ENCODE results near the gene TBC1D1. TPM values are rescaled to one million over a fixed set of nuclear protein-coding genes. Genes with fewer than 3 reads are reported as not detected.

The TBC1D1 gene
- total and polyA plus RNA-seq, 2 donors (not counting 3 experiments of a cell fraction or from before 2014, with no cell fraction given): 63.5 to 116 TPM

DNA sequence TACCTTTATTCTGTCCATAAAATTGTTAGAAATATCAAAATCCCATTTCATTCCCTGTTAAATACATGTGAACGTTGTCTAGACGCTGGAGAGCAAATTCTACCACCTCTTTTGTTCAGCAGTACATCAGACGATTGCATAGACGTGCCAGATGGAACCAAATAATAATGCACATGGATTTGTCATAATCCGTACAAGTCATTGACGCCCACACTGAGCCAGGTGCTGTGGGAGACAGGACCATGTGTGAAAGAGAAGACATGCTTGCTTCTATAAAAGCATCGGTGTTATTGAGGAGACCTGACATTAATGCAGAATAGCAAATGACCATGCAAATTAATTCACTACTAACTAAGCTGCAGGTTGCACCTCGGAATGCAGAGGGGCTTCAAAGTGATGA is 244.3 kb downstream of the TBC1D1 start:
- no peak for TF ChIP-seq POLR2A (IDR thresholded peaks at IDR 0.05; ENCODE audit: low read depth, low read length)
- no peak for TF ChIP-seq MYC (IDR thresholded peaks at IDR 0.05; ENCODE audit: low read depth, low read length)
- TF ChIP-seq GATA2 (IDR thresholded peaks at IDR 0.05; ENCODE audit: insufficient read depth, insufficient read length, low read depth, low read length): no peak
- TF ChIP-seq, protein P1, sequence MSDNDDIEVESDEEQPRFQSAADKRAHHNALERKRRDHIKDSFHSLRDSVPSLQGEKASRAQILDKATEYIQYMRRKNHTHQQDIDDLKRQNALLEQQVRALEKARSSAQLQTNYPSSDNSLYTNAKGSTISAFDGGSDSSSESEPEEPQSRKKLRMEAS (IDR thresholded peaks at IDR 0.05; ENCODE audit: insufficient read depth, insufficient read length): no peak
- no peak for TF ChIP-seq JUN (IDR thresholded peaks at IDR 0.05; ENCODE audit: borderline replicate concordance, insufficient read depth, insufficient read length, low read depth)
- Histone ChIP-seq H3K36me3 (ENCODE audit: control insufficient read depth in 2 of 2, extremely low read depth in 1 of 2, insufficient read depth in 2 of 2, low read length in 2 of 2) (peaks cover 7% of the 10 kb centered on the region in 2 experiments), H2AFZ (ENCODE audit: low read depth, low read length) (no peak overlapping the region), H3K9me1 (replicated peaks; ENCODE audit: control insufficient read depth, extremely low read depth, insufficient read depth, low read length) (no peaks in the 10 kb centered on the region), H3K9ac (replicated peaks; ENCODE audit: extremely low read depth, insufficient read depth, low read length) (no peak overlapping the region), H4K20me1 (replicated peaks; ENCODE audit: control insufficient read depth, extremely low read depth, insufficient read depth, low read length) (no peaks in the 10 kb centered on the region), H3K9me3 (replicated peaks; ENCODE audit: control insufficient read depth, insufficient read depth, low read length) (no peaks in the 10 kb centered on the region), H3K4me3 (replicated peaks in 1 of 3; ENCODE audit: insufficient read depth in 1 of 3, low read depth in 1 of 3, low read length in 3 of 3) (no peak overlapping the region), H3K27me3 (ENCODE audit: control insufficient read depth in 2 of 2, insufficient read depth in 2 of 2, low read length in 2 of 2) (no peaks in the 10 kb centered on the region), H3K4me2 (ENCODE audit: insufficient read depth, low read length) (no peak overlapping the region), H3K79me2 (ENCODE audit: control insufficient read depth, insufficient read depth, low read length) (no peaks in the 10 kb centered on the region), H3K4me1 (ENCODE audit: control insufficient read depth, extremely low read depth, insufficient read depth, low read length) (peaks cover 10% of the 10 kb centered on the region), H3K27ac (ENCODE audit: insufficient read depth, low read depth, low read length) (no peak overlapping the region)
- dilution Hi-C loops (cut with MboI; ENCODE audit: extremely low pct_ligation_motif_present, low sequenced_read_pairs) (no loop called here), intact Hi-C loops (cut with micrococcal nuclease) (no loop called here)
- POLR2A ChIA-PET: no interaction called here
- DNase-seq (ENCODE audit: low read depth, low spot score) (no peak), FAIRE-seq (no peak)
- CTCF ChIA-PET: interaction anchor here (1.5 to 1.9 kb wide), 2 partner anchors 15 to 44 kb away, joined by 3 to 4 read pairs; no protein-coding TSS in a partner anchor
- BruUV-seq (replicated peaks): no TSS peak

DNA sequence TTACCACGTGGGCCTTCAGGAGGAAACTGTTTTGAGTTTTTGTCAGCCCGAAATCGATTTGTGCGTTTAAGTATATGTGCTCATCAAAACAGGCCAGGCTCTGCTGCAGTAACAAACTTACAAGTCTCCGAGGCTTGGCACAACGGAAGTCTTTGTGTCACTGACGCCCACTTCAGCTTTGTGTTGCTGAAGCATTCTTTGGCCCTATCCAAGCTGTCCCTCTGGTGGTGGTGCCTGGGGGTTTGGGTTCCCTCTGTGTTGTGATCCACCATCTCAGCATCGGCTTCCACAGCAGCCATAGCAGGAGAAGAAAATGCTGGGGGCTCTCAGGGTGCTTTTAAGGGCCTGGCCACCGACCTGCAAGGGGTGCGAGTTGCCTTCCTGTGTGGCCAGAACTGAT is 245.7 kb downstream of the TBC1D1 start:
- Histone ChIP-seq H4K20me1 (replicated peaks; ENCODE audit: control insufficient read depth, extremely low read depth, insufficient read depth, low read length) (no peaks in the 10 kb centered on the region), H3K36me3 (ENCODE audit: control insufficient read depth in 2 of 2, extremely low read depth in 1 of 2, insufficient read depth in 2 of 2, low read length in 2 of 2) (peaks cover 7% of the 10 kb centered on the region in 2 experiments), H3K4me1 (ENCODE audit: control insufficient read depth, extremely low read depth, insufficient read depth, low read length) (peaks cover 10% of the 10 kb centered on the region), H3K9ac (replicated peaks; ENCODE audit: extremely low read depth, insufficient read depth, low read length) (no peak overlapping the region), H3K9me1 (replicated peaks; ENCODE audit: control insufficient read depth, extremely low read depth, insufficient read depth, low read length) (no peaks in the 10 kb centered on the region), H3K4me3 (replicated peaks in 1 of 3; ENCODE audit: insufficient read depth in 1 of 3, low read depth in 1 of 3, low read length in 3 of 3) (no peak overlapping the region), H3K4me2 (ENCODE audit: insufficient read depth, low read length) (no peak overlapping the region), H3K27me3 (ENCODE audit: control insufficient read depth in 2 of 2, insufficient read depth in 2 of 2, low read length in 2 of 2) (no peaks in the 10 kb centered on the region), H3K9me3 (replicated peaks; ENCODE audit: control insufficient read depth, insufficient read depth, low read length) (no peaks in the 10 kb centered on the region), H3K27ac (ENCODE audit: insufficient read depth, low read depth, low read length) (no peak overlapping the region), H2AFZ (ENCODE audit: low read depth, low read length) (no peak overlapping the region), H3K79me2 (ENCODE audit: control insufficient read depth, insufficient read depth, low read length) (no peaks in the 10 kb centered on the region)
- TF ChIP-seq, protein P2, sequence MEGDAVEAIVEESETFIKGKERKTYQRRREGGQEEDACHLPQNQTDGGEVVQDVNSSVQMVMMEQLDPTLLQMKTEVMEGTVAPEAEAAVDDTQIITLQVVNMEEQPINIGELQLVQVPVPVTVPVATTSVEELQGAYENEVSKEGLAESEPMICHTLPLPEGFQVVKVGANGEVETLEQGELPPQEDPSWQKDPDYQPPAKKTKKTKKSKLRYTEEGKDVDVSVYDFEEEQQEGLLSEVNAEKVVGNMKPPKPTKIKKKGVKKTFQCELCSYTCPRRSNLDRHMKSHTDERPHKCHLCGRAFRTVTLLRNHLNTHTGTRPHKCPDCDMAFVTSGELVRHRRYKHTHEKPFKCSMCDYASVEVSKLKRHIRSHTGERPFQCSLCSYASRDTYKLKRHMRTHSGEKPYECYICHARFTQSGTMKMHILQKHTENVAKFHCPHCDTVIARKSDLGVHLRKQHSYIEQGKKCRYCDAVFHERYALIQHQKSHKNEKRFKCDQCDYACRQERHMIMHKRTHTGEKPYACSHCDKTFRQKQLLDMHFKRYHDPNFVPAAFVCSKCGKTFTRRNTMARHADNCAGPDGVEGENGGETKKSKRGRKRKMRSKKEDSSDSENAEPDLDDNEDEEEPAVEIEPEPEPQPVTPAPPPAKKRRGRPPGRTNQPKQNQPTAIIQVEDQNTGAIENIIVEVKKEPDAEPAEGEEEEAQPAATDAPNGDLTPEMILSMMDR (IDR thresholded peaks at IDR 0.05; ENCODE audit: extremely low read depth in 1 of 2, insufficient read depth in 1 of 2, low read depth in 1 of 2, low read length in 2 of 2): no peak
- TF ChIP-seq MYC (IDR thresholded peaks at IDR 0.05; ENCODE audit: low read depth, low read length): no peak
- TF ChIP-seq FOS (IDR thresholded peaks at IDR 0.05; ENCODE audit: borderline replicate concordance, insufficient read depth, low read length): no peak
- TF ChIP-seq JUN (IDR thresholded peaks at IDR 0.05; ENCODE audit: borderline replicate concordance, insufficient read depth, insufficient read length, low read depth): no peak
- TF ChIP-seq EZH2 (IDR thresholded peaks at IDR 0.05; ENCODE audit: borderline replicate concordance, low read depth, low read length, severe bottlenecking): no peak
- dilution Hi-C loops (cut with MboI; ENCODE audit: extremely low pct_ligation_motif_present, low sequenced_read_pairs) (no loop called here), intact Hi-C loops (cut with micrococcal nuclease) (no loop called here)
- ChIA-PET CTCF (interaction anchor here (0.6 to 1.0 kb wide), 2 partner anchors 17 to 22 kb away, joined by 3 read pairs; no protein-coding TSS in a partner anchor), POLR2A (no interaction called here)
- DNase-seq (ENCODE audit: low read depth, low spot score) (no peak), FAIRE-seq (no peak)
- BruUV-seq (replicated peaks): no TSS peak

All from endothelial cell of umbilical vein (primary cell).